ENCODE results near the gene TRAP1.

Gene TRAP1

GRCh38 chr16:3689731-3690130 lies 27.6 kb downstream of the TRAP1 start:
- no peak for DNase-seq
- TF ChIP-seq POLR2A (IDR thresholded peaks at IDR 0.05; ENCODE audit: low read length) = no peak
- no peak for TF ChIP-seq GATA1 (IDR thresholded peaks at IDR 0.05; ENCODE audit: low read depth, low read length)

GRCh38 chr16:3687792-3688191 lies 29.5 kb downstream of the TRAP1 start:
- DNase-seq = no peak

GRCh38 chr16:3687021-3687420 lies 30.3 kb downstream of the TRAP1 start:
- no peak for DNase-seq
- no peak for TF ChIP-seq POLR2A (IDR thresholded peaks at IDR 0.05; ENCODE audit: low read length)
- no peak for TF ChIP-seq GATA1 (IDR thresholded peaks at IDR 0.05; ENCODE audit: low read depth, low read length)

More at GRCh38 chr16:3687792-3688191, 29.5 kb downstream of the TRAP1 start:
- no peak for TF ChIP-seq POLR2A (IDR thresholded peaks at IDR 0.05; ENCODE audit: low read length)

GRCh38 chr16:3681206-3681605 lies 36.1 kb downstream of the TRAP1 start:
- TF ChIP-seq POLR2A (IDR thresholded peaks at IDR 0.05; ENCODE audit: low read length) (no peak), GATA1 (IDR thresholded peaks at IDR 0.05; ENCODE audit: low read depth, low read length) (no peak)
- no peak for DNase-seq

- no peak for TF ChIP-seq GATA1 (IDR thresholded peaks at IDR 0.05; ENCODE audit: low read depth, low read length)
- no peak for TF ChIP-seq POLR2A (IDR thresholded peaks at IDR 0.05; ENCODE audit: low read length)
- DNase-seq = no peak
Observed at GRCh38 chr16:3677994-3678393, 39.3 kb downstream of the TRAP1 start.

DNA sequence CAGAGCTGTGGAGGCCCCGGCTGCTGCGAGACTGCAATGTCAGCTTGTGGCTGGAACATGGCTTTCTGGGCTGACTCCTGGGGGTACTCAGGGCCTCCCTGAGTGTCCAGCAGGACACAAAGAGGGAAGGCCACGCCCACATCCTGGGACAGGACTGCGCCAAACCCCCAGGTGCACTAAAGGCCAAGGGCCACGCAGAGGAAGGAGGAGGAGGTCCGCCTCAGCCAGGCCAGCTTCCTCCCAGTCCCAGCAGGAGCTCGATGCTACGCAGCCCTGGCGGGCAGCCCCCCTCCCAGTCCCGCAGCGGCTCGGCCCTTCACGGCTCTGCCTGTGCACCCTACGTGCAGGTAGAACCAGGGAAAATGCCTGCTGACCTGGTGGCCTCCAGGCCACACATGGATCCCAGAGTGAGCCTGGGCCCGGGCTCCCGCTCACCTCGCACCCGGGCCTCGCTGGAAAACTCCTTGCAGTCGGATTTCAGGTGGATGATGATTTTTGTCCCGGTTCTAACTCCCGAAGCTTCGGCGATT lies 41.7 kb downstream of the TRAP1 start:
- DNase-seq = no peak
- TF ChIP-seq GATA1 (IDR thresholded peaks at IDR 0.05; ENCODE audit: low read depth, low read length) (no peak), POLR2A (IDR thresholded peaks at IDR 0.05; ENCODE audit: low read length) (no peak)

DNA sequence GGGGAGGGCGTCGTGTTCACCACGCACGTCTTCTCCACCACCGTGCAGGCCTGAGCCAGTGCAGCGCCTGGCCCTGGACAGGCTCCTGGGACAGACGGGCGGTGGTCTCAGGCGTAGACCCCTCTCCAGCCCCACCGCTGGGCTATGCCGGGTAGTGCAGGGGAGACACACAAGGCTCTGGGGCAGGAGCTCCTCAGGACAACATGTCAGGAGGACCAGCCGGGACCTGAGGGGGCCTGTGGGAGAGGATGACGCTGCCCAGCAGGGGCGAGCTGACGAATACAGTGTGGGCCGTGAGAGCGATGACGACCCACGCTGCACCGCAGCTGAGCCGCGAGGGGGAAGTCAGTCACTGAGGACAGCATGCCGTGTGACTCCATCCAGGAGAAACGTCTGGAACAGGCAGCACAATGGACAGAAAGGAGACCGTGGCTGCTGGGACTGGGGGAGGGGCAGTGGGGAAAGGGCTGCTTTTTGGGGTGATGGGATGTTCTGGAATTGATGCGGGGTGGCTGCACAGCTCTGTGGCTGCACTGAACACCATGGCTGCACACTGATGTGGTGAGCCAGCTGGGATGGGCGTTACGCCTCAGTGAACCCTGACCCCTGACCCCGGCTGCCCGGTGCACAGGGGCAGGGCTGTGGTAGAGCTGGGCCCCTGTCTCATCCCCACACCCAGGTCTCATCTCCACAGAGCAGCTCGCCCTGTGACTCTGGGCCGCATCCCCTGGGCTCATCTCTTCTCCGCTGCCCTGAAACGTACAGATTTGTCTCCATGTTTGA lies 42.6 kb downstream of the TRAP1 start:
- no peak for TF ChIP-seq POLR2A (IDR thresholded peaks at IDR 0.05; ENCODE audit: low read length)
- TF ChIP-seq GATA1 (IDR thresholded peaks at IDR 0.05; ENCODE audit: low read depth, low read length) = no peak
- DNase-seq = no peak

DNA sequence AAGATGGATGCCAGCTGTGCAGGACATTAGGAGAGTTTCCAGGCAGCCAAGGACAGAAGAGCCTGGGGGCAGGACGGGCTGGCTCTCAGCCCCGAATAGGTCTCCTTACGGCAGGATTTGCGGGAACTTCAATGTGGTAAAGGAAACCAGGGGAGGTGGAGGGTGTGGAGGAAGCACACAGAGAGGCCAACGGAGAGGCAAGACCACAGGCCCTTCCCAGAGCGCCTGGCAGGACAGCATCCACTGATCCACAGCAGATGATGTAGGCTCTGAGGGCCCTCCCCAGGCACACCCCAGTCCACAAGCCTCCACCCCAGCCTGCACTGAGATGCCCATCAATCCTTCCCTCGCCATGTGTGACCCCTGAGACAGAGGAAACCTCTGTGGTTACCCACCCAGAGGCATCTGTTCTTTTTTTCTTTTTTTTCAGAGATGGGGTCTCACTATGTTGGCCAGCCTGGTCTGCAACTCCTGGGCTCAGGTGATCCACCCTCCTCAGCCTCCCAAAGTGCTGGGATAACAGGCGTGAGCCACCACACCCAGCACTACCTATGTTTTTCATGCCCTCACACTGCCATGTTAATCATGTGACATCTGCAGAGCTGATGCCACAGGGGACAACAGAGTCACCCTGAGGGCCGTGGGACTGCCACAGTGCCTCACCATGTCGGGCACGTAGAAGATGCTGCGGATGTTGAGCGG lies 43.5 kb downstream of the TRAP1 start:
- no peak for DNase-seq
- no peak for TF ChIP-seq GATA1 (IDR thresholded peaks at IDR 0.05; ENCODE audit: low read depth, low read length)
- TF ChIP-seq POLR2A (IDR thresholded peaks at IDR 0.05; ENCODE audit: low read length) = no peak

- TF ChIP-seq GATA1 (IDR thresholded peaks at IDR 0.05; ENCODE audit: low read depth, low read length) (no peak), POLR2A (IDR thresholded peaks at IDR 0.05; ENCODE audit: low read length) (no peak)
- no peak for DNase-seq
Observed at GRCh38 chr16:3673201-3673600, 44.1 kb downstream of the TRAP1 start.

DNA sequence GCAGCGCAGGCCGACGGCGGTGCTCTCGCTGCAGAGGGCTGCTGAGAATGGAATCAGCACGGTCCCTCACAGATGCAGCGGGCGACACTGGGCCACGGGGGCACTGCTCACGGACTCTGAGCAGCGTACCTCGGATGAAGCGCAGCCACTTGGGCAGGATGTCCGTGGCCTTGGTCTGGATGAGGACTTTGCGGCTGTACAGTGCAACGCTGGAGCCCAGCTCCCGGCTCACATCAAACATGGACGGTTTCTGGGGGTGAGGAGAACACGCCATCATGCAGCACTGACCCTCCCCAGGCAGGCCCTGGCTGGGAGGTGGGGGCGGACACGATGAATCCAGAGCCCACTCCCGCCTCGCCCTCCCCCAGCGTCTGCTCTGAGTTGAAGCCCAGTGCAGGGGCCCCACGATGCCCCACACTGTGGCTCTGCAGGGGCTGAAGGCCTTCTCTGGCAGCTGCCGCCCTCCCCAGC lies 44.7 kb downstream of the TRAP1 start:
- TF ChIP-seq GATA1 (IDR thresholded peaks at IDR 0.05; ENCODE audit: low read depth, low read length) (no peak), POLR2A (IDR thresholded peaks at IDR 0.05; ENCODE audit: low read length) (no peak)
- DNase-seq = no peak

DNA sequence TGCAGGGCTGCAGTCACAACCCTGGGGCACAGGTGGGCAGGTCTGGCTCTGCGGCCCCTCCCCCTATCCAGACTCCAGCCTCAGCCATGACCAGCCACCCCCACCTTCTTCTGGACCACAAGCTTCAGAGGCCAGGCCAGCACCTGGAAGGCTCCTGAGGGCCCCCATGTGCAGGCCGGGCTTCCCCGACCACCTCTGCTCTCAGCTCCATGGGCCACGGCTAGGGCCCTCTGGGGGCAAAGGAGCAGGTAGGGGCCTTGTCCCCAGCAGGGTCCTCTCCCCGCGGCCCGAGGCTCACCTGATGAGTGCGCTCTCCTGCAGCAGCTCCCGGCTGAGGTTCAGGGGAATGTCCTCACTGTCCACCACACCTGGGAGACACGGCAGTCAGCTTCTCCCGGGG lies 45.9 kb downstream of the TRAP1 start:
- no peak for DNase-seq
- TF ChIP-seq GATA1 (IDR thresholded peaks at IDR 0.05; ENCODE audit: low read depth, low read length) = no peak
- no peak for TF ChIP-seq POLR2A (IDR thresholded peaks at IDR 0.05; ENCODE audit: low read length)

GRCh38 chr16:3670711-3671110 lies 46.6 kb downstream of the TRAP1 start:
- TF ChIP-seq GATA1 (IDR thresholded peaks at IDR 0.05; ENCODE audit: low read depth, low read length) = no peak
- no peak for TF ChIP-seq POLR2A (IDR thresholded peaks at IDR 0.05; ENCODE audit: low read length)
- DNase-seq = no peak

- no peak for DNase-seq
- TF ChIP-seq GATA1 (IDR thresholded peaks at IDR 0.05; ENCODE audit: low read depth, low read length) (no peak), POLR2A (IDR thresholded peaks at IDR 0.05; ENCODE audit: low read length) (no peak)
Observed at GRCh38 chr16:3669082-3669481, 48.2 kb downstream of the TRAP1 start.

DNA sequence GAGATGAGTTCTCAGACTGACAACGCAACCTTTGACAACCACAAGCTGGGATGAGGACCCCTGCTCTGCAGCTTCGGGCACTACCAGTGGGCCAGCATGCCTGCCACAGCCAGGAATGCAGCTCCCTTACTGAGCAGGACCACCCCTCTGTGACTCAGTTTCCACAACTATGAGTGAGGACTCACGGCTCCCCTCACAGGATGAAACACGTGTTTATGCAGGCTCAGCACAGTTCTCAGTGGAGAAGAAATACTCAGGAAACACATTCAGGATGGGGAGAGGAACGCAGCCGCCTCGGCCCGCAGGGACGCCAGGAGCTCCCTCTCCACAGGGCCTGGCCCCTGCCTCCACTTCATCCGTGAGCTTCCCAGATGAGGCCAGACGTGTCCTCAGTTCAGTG lies 48.7 kb downstream of the TRAP1 start:
- TF ChIP-seq GATA1 (IDR thresholded peaks at IDR 0.05; ENCODE audit: low read depth, low read length) (no peak), POLR2A (IDR thresholded peaks at IDR 0.05; ENCODE audit: low read length) (no peak)

More for the DNA sequence above, 48.7 kb downstream of the TRAP1 start:
- DNase-seq = no peak

Measured in erythroblast (primary cell).